SU-DHL-6 (cell line): ENCODE results near the gene KCNK4.
A peak's percentile ranks its signal among the peaks of the same experiment; 100 is the strongest.

ENCODE experiments used
- H2AFZ ChIP-seq: fragments of 200-600 bp; sonication (generic); 2 replicates; pipeline ENCODE4 v1.6.1; 2014; ENCODE audit warnings: low read depth, mild to moderate bottlenecking, moderate library complexity, mixed read lengths, antibody characterized with exemption, low read length; ENCODE audit not compliant: severe bottlenecking
- H3F3A ChIP-seq: fragments of 200-600 bp; shearing (Covaris generic); 2 replicates; pipeline ENCODE4 v1.6.0; 2016; ENCODE audit warnings: antibody characterized with exemption, mild to moderate bottlenecking; ENCODE audit not compliant: insufficient read depth
- H3K27ac ChIP-seq: fragments of 200-600 bp; sonication (generic); 2 replicates; pipeline ENCODE4 v1.5.1; 2016; ENCODE audit warnings: low read depth, mild to moderate bottlenecking, low read length, moderate library complexity, mixed read lengths
- H3K27me3 ChIP-seq: fragments of 200-600 bp; sonication (generic), shearing (Covaris generic); 2 replicates; pipeline ENCODE4 v1.6.0; 2014; ENCODE audit warnings: mild to moderate bottlenecking, low read length
- H3K36me3 ChIP-seq: fragments of 200-600 bp; sonication (generic); 2 replicates; pipeline ENCODE4 v1.6.1; 2014; ENCODE audit warnings: mild to moderate bottlenecking, low read length, mixed read lengths
- H3K4me2 ChIP-seq: fragments of 300-600, 200-600 bp; shearing (Covaris generic), sonication (generic); 2 replicates; pipeline ENCODE4 v1.6.0; 2014; ENCODE audit warnings: low read length, low read depth, mild to moderate bottlenecking; ENCODE audit not compliant: poor library complexity, severe bottlenecking
- H3K4me3 ChIP-seq: fragments of 200-600 bp; sonication (generic); 2 replicates; pipeline ENCODE4 v1.5.1; 2014; ENCODE audit warnings: antibody characterized with exemption, low read length, mild to moderate bottlenecking, mixed read lengths; ENCODE audit not compliant: insufficient read depth, poor library complexity, severe bottlenecking
- H3K79me2 ChIP-seq: fragments of 200-600 bp; sonication (generic); 2 replicates; pipeline ENCODE4 v1.6.1; 2014; ENCODE audit warnings: mild to moderate bottlenecking, low read length, moderate library complexity; ENCODE audit not compliant: insufficient read depth
- H3K9ac ChIP-seq: fragments of 200-600 bp; sonication (generic); 2 replicates; pipeline ENCODE4 v1.7.0; 2014; ENCODE audit warnings: mild to moderate bottlenecking, low read length
- H3K9me2 ChIP-seq: fragments of 200-600 bp; sonication (generic); replicated peaks from 2 replicates; pipeline ENCODE4 v1.6.1; 2014; ENCODE audit warnings: low read length; ENCODE audit not compliant: insufficient read depth
- H3K9me3 ChIP-seq: fragments of 200-600 bp; sonication (generic); 2 replicates; pipeline ENCODE4 v1.6.1; 2014; ENCODE audit warnings: low read length, mixed read lengths; ENCODE audit not compliant: insufficient read depth
- H4K20me1 ChIP-seq: fragments of 200-600 bp; sonication (generic); 2 replicates; pipeline ENCODE4 v1.6.1; 2014; ENCODE audit warnings: low read depth, mild to moderate bottlenecking, antibody characterized with exemption, low read length, moderate library complexity, mixed read lengths
- EZH2phosphoT487 ChIP-seq: fragments of 200-600 bp; sonication (generic), shearing (Covaris generic); conservative IDR thresholded peaks from 2 replicates; pipeline ENCODE4 v1.6.1; 2018; ENCODE audit warnings: mild to moderate bottlenecking, antibody characterized with exemption, low read length, moderate library complexity, mixed read lengths
- TF ChIP-seq, protein P1 (sequence below): fragments of 200-600 bp; sonication (generic); IDR thresholded peaks from one replicate; pipeline ENCODE4 v1.5.1; 2017; ENCODE audit warnings: antibody characterized with exemption, mild to moderate bottlenecking, low read length, moderate library complexity; ENCODE audit not compliant: insufficient read depth, poor library complexity, severe bottlenecking

Gene KCNK4

DNA sequence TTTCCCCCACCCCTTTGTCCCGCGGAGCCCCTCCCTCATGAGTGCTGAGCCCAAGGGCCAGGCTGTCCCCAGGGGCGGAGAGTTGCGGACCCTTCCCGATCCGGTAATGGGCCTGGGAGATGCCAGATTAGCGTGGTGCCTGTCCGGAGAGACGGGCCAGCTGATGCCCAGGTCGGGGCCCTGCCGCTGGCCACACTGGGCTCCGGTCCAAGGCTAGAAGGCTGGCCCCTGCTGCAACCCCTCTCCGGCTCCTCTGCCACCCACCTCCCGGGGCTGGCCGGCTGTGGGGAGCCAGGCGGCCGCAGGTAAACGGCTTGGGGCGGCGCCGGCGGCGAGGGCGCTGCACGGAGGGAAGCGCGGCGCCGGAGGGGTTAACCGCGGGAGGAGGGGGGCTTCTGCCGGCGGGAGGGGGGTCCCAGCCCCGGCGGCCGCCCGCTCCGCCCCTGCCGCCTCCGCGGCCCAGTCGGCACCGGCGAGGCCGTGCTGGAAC lies at the start of gene KCNK4:
KCNK4 (plus strand) TSS at position 41 of the 490 bp plus-strand sequence. CDS start 1,717 bp downstream, outside the sequence.
- Histone ChIP-seq H3K9ac (no peak within 1 kb of the TSS), H3K36me3 (no peaks in the 10 kb centered on the region), H2AFZ (no peak within 1 kb of the TSS), H3K4me3 (no peak within 1 kb of the TSS), H3F3A (no peaks in the 10 kb centered on the region), H3K9me3 (no peaks in the 10 kb centered on the region), H4K20me1 (no peaks in the 10 kb centered on the region), H3K27ac (no peak within 1 kb of the TSS), H3K27me3 (no peaks in the 10 kb centered on the region), H3K9me2 (no peaks in the 10 kb centered on the region), H3K79me2 (no peaks in the 10 kb centered on the region), H3K4me2 (no peak within 1 kb of the TSS)
- TF ChIP-seq, protein P1, sequence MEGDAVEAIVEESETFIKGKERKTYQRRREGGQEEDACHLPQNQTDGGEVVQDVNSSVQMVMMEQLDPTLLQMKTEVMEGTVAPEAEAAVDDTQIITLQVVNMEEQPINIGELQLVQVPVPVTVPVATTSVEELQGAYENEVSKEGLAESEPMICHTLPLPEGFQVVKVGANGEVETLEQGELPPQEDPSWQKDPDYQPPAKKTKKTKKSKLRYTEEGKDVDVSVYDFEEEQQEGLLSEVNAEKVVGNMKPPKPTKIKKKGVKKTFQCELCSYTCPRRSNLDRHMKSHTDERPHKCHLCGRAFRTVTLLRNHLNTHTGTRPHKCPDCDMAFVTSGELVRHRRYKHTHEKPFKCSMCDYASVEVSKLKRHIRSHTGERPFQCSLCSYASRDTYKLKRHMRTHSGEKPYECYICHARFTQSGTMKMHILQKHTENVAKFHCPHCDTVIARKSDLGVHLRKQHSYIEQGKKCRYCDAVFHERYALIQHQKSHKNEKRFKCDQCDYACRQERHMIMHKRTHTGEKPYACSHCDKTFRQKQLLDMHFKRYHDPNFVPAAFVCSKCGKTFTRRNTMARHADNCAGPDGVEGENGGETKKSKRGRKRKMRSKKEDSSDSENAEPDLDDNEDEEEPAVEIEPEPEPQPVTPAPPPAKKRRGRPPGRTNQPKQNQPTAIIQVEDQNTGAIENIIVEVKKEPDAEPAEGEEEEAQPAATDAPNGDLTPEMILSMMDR: no peak
- TF ChIP-seq EZH2phosphoT487: no peak

DNA sequence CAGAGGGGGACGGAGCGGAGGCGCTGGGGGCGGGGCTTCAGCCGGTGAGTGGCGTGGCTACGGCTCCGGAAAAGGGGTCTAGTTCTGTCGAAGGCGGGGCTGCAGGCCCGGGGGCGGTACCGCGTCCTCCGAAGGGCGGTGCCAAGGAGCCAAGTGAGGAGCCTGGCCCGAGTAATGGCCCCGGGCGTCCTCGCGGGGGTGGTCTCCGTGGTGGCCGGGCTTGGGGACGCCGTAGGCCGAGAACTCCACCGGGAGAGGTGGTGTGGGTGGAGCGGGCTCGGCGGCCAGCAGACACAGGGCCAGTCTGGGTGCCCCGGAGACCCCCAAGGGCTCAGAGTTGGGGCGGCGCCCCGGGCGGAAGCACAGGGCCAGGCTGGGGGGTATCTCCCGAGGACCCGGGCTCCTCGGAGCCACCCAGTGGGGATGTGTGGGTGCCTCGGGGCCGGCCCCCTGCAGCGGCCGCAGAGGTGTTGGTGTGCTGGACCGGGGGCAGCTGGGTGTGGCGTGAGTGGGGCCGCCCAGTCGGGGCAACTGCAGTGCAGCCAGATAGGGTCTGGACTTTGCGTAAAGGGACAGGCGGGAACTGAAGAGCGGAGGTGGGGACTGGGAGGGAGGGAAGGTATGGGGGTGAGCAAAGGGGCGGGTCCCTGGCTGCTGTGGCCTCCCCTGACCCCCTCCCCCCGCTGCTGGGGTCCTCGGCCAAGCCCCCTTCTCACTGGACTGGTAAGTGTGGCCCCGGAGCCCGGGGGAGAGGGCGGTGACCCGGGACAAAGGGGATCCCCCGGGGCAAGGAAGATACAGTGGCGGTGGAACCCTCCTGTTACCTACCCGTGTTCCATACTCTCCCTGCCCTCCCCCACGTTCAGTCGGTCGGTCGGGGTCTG lies 49.4 kb upstream of the KCNK4 start:
- Histone ChIP-seq H3K79me2 (peaks cover 22% of the 10 kb centered on the region), H3K9me3 (no peaks in the 10 kb centered on the region), H2AFZ (no peak overlapping the region), H3K27ac (peak overlapping the region; percentile 71), H3K4me2 (peak overlapping the region; percentile 93), H3K9me2 (no peaks in the 10 kb centered on the region), H3K9ac (peak overlapping the region; percentile 72), H4K20me1 (no peaks in the 10 kb centered on the region), H3F3A (peaks cover 54% of the 10 kb centered on the region), H3K27me3 (no peaks in the 10 kb centered on the region), H3K4me3 (peak overlapping the region; percentile 78), H3K36me3 (no peaks in the 10 kb centered on the region)
- no peak for TF ChIP-seq EZH2phosphoT487
- TF ChIP-seq, protein P1: no peak

DNA sequence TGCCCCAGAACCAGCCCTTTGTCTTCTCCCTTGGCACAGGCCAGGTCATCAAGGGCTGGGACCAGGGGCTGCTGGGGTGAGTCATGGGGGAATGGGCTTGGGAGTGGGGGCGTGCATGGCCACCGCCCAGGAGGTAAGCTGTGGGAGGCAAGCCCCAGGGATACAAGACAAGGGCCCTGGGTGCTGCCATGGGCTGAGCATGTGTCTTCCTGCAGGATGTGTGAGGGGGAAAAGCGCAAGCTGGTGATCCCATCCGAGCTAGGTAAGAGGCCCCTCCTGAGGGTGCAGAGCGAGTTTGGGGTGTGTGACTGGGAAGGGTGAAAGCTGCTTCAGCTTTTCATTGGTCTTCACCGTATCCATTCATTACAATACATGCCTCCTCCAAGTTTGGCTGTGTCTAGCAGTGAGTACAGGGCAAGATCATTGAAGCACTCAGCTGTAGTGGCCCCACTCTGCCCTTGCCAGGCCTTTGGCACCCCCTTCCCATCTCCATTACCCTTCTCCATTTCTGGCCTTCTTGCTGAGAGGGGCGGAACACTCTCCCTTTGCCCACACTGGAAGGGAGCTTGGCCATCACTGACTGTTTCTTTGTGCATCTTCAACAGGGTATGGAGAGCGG lies 47.8 kb upstream of the KCNK4 start:
- no peaks in the 10 kb centered on the region for H3K9me2 ChIP-seq
- no peaks in the 10 kb centered on the region for H3K27me3 ChIP-seq
- peak overlapping the region; percentile 18; the same call in 1 of the 2 replicates for H3K27ac ChIP-seq
- H3F3A ChIP-seq: peaks cover 61% of the 10 kb centered on the region
- H3K4me3 ChIP-seq: no peak overlapping the region
- no peaks in the 10 kb centered on the region for H3K9me3 ChIP-seq
- peaks cover 22% of the 10 kb centered on the region for H3K79me2 ChIP-seq
- no peaks in the 10 kb centered on the region for H3K36me3 ChIP-seq
- H3K9ac ChIP-seq: no peak overlapping the region
- no peak overlapping the region for H2AFZ ChIP-seq
- TF ChIP-seq, protein P1: no peak
- TF ChIP-seq EZH2phosphoT487: no peak
- no peak overlapping the region for H3K4me2 ChIP-seq
- H4K20me1 ChIP-seq: no peaks in the 10 kb centered on the region
